SK-N-SH (cell line): ENCODE measurements around the gene ETS1.

Experiments
- FOXM1 ChIP-seq: IDR thresholded peaks from 2 replicates; pipeline ENCODE4 v1.4.0; 2012; ENCODE audit warnings: low read depth, mild to moderate bottlenecking
- TF ChIP-seq, protein P1 (sequence below): fragments of 200-600 bp; sonication (generic); IDR thresholded peaks from 2 replicates; pipeline ENCODE4 v1.6.1; 2017; ENCODE audit warnings: antibody characterized with exemption, mild to moderate bottlenecking, moderate library complexity

GRCh38 chr11:128505449-128506065 is 81.8 kb downstream of the ETS1 start:
- TF ChIP-seq, protein P1, sequence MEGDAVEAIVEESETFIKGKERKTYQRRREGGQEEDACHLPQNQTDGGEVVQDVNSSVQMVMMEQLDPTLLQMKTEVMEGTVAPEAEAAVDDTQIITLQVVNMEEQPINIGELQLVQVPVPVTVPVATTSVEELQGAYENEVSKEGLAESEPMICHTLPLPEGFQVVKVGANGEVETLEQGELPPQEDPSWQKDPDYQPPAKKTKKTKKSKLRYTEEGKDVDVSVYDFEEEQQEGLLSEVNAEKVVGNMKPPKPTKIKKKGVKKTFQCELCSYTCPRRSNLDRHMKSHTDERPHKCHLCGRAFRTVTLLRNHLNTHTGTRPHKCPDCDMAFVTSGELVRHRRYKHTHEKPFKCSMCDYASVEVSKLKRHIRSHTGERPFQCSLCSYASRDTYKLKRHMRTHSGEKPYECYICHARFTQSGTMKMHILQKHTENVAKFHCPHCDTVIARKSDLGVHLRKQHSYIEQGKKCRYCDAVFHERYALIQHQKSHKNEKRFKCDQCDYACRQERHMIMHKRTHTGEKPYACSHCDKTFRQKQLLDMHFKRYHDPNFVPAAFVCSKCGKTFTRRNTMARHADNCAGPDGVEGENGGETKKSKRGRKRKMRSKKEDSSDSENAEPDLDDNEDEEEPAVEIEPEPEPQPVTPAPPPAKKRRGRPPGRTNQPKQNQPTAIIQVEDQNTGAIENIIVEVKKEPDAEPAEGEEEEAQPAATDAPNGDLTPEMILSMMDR, result no peak
- no peak for TF ChIP-seq FOXM1
